Mucosa of rectum (tissue), 2 donors: Measurements from ENCODE around the gene UGT1A7.

Experiments used
- H3K27ac ChIP-seq, 2 donors: one replicate each; pipeline ENCODE4 v1.7.0; 2013; ENCODE audit warnings: inconsistent platforms in 2 of 2, low read depth in 2 of 2, low read length in 2 of 2
- H3K27me3 ChIP-seq, 2 donors: one replicate each; pipeline ENCODE4 v1.7.0; 2013; ENCODE audit warnings: low read length in 2 of 2; ENCODE audit not compliant: control insufficient read depth in 2 of 2, insufficient read depth in 2 of 2
- H3K36me3 ChIP-seq, 2 donors: one replicate each; pipeline ENCODE4 v1.7.0; 2013; ENCODE audit warnings: low read length in 2 of 2; ENCODE audit not compliant: control insufficient read depth in 2 of 2, insufficient read depth in 2 of 2
- H3K4me1 ChIP-seq, 2 donors: one replicate each; pipeline ENCODE4 v1.7.0; 2013; ENCODE audit warnings: low read length in 2 of 2, mild to moderate bottlenecking in 1 of 2; ENCODE audit not compliant: control insufficient read depth in 2 of 2, insufficient read depth in 2 of 2
- H3K4me3 ChIP-seq, 2 donors: one replicate each; pipeline ENCODE4 v1.7.0; 2013; ENCODE audit warnings: low read length in 2 of 2
- H3K9ac ChIP-seq, 2 donors: one replicate each; pipeline ENCODE4 v1.7.0; 2013; ENCODE audit warnings: low read length in 2 of 2, low read depth in 1 of 2, mild to moderate bottlenecking in 1 of 2
- H3K9me3 ChIP-seq, 2 donors: one replicate each; pipeline ENCODE4 v1.7.0; 2013; ENCODE audit warnings: low read length in 2 of 2; ENCODE audit not compliant: control insufficient read depth in 2 of 2
- donor health status: healthy.
- donor health status: Normal muscosa, but diverticular disease.

UGT1A7 gene

GRCh38 chr2:233802132-233802815, 120.6 kb downstream of the UGT1A7 start:
- no peak overlapping the region for H3K27ac ChIP-seq
- no peaks in the 10 kb centered on the region for H3K4me1 ChIP-seq
- H3K9ac ChIP-seq = no peak overlapping the region
- peaks cover 0 to 9% of the 10 kb centered on the region in 2 donors for H3K27me3 ChIP-seq
- no peaks in the 10 kb centered on the region for H3K36me3 ChIP-seq
- no peaks in the 10 kb centered on the region for H3K9me3 ChIP-seq
- H3K4me3 ChIP-seq = no peak overlapping the region

GRCh38 chr2:233803292-233803911, 121.7 kb downstream of the UGT1A7 start:
- Histone ChIP-seq H3K4me1 (no peaks in the 10 kb centered on the region), H3K4me3 (no peak overlapping the region), H3K27me3 (peaks cover 3 to 9% of the 10 kb centered on the region in 2 donors), H3K9ac (no peak overlapping the region), H3K36me3 (no peaks in the 10 kb centered on the region), H3K9me3 (no peaks in the 10 kb centered on the region), H3K27ac (no peak overlapping the region)

GRCh38 chr2:233803994-233804393, 122.3 kb downstream of the UGT1A7 start:
- H3K36me3 ChIP-seq = no peaks in the 10 kb centered on the region
- peaks cover 6 to 9% of the 10 kb centered on the region in 2 donors for H3K27me3 ChIP-seq
- H3K4me1 ChIP-seq = no peaks in the 10 kb centered on the region
- no peaks in the 10 kb centered on the region for H3K9me3 ChIP-seq
- H3K27ac ChIP-seq = no peak overlapping the region
- H3K9ac ChIP-seq = no peak overlapping the region
- no peak overlapping the region for H3K4me3 ChIP-seq

- H3K36me3 ChIP-seq = no peaks in the 10 kb centered on the region
- no peaks in the 10 kb centered on the region for H3K4me1 ChIP-seq
- peaks cover 8 to 9% of the 10 kb centered on the region in 2 donors for H3K27me3 ChIP-seq
Measured at GRCh38 chr2:233807215-233807865, 125.6 kb downstream of the UGT1A7 start.

GRCh38 chr2:233807966-233808935, 126.5 kb downstream of the UGT1A7 start:
- Histone ChIP-seq H3K27me3 (peaks cover 5 to 8% of the 10 kb centered on the region in 2 donors), H3K4me1 (no peaks in the 10 kb centered on the region), H3K27ac (no peak overlapping the region), H3K9me3 (no peaks in the 10 kb centered on the region), H3K36me3 (no peaks in the 10 kb centered on the region), H3K4me3 (no peak overlapping the region), H3K9ac (no peak overlapping the region)

More at GRCh38 chr2:233807215-233807865, 125.6 kb downstream of the UGT1A7 start:
- Histone ChIP-seq H3K4me3 (no peak overlapping the region), H3K9me3 (no peaks in the 10 kb centered on the region), H3K27ac (no peak overlapping the region), H3K9ac (no peak overlapping the region)

GRCh38 chr2:233810385-233810784, 128.7 kb downstream of the UGT1A7 start:
- H3K27me3 ChIP-seq = peaks cover 0 to 8% of the 10 kb centered on the region in 2 donors
- H3K4me3 ChIP-seq = no peak overlapping the region
- H3K36me3 ChIP-seq = no peaks in the 10 kb centered on the region

GRCh38 chr2:233811087-233811486, 129.4 kb downstream of the UGT1A7 start:
- Histone ChIP-seq H3K36me3 (no peaks in the 10 kb centered on the region), H3K27me3 (peaks cover 0 to 8% of the 10 kb centered on the region in 2 donors), H3K4me1 (no peaks in the 10 kb centered on the region), H3K9ac (no peak overlapping the region), H3K9me3 (no peaks in the 10 kb centered on the region), H3K27ac (no peak overlapping the region), H3K4me3 (no peak overlapping the region)

More at GRCh38 chr2:233810385-233810784, 128.7 kb downstream of the UGT1A7 start:
- Histone ChIP-seq H3K27ac (no peak overlapping the region), H3K4me1 (no peaks in the 10 kb centered on the region), H3K9ac (no peak overlapping the region), H3K9me3 (no peaks in the 10 kb centered on the region)

- Histone ChIP-seq H3K27ac (no peak overlapping the region), H3K27me3 (peaks cover 0 to 8% of the 10 kb centered on the region in 2 donors), H3K36me3 (no peaks in the 10 kb centered on the region), H3K9ac (no peak overlapping the region), H3K9me3 (no peaks in the 10 kb centered on the region), H3K4me3 (no peak overlapping the region), H3K4me1 (no peaks in the 10 kb centered on the region)
Measured at GRCh38 chr2:233811732-233812131, 130.0 kb downstream of the UGT1A7 start.

- H3K27ac ChIP-seq = no peak overlapping the region
- peaks cover 0 to 4% of the 10 kb centered on the region in 2 donors for H3K27me3 ChIP-seq
- H3K36me3 ChIP-seq = no peaks in the 10 kb centered on the region
- H3K9me3 ChIP-seq = no peaks in the 10 kb centered on the region
- no peak overlapping the region for H3K4me3 ChIP-seq
- no peak overlapping the region for H3K9ac ChIP-seq
- H3K4me1 ChIP-seq = no peaks in the 10 kb centered on the region
Measured at GRCh38 chr2:233813236-233814055, 131.7 kb downstream of the UGT1A7 start.
